Progenitor cell of endocrine pancreas (in vitro differentiated cells): ENCODE measurements around the gene NFAT5. TPM values are rescaled to one million over a fixed set of nuclear protein-coding genes. Genes with fewer than 3 reads are reported as not detected.

Experiments
- DNase-seq: peaks from one replicate; pipeline ENCODE4 v3.0.0; 2021; ENCODE audit warnings: low spot score; ENCODE audit not compliant: unreplicated experiment
- H3K27ac Mint-ChIP-seq: 2 replicates; pipeline ENCODE4 v1.8.0; 2021; ENCODE audit warnings: mild to moderate bottlenecking, moderate library complexity, mixed read lengths
- H3K27me3 Mint-ChIP-seq: 2 replicates; pipeline ENCODE4 v1.8.0; 2021; ENCODE audit warnings: mixed read lengths
- H3K36me3 Mint-ChIP-seq: 2 replicates; pipeline ENCODE4 v1.8.0; 2022; ENCODE audit warnings: mixed read lengths; ENCODE audit not compliant: insufficient read depth
- H3K4me1 Mint-ChIP-seq: 2 replicates; pipeline ENCODE4 v1.8.0; 2021; ENCODE audit warnings: low read depth, mixed read lengths
- H3K4me3 Mint-ChIP-seq: 2 replicates; pipeline ENCODE4 v1.8.0; 2021; ENCODE audit warnings: low read depth, mild to moderate bottlenecking, moderate library complexity, mixed read lengths
- H3K9me3 Mint-ChIP-seq: 2 replicates; pipeline ENCODE4 v1.8.0; 2021; ENCODE audit warnings: low read depth, mixed read lengths
- CTCF ChIP-seq: fragments of 200-600 bp; sonication (generic); IDR thresholded peaks from one replicate; pipeline ENCODE4 v1.5.0; 2021; ENCODE audit warnings: antibody characterized with exemption, mild to moderate bottlenecking; ENCODE audit not compliant: unreplicated experiment
- total RNA-seq: library from RNA; stranded (reverse); gene quantifications from 2 replicates; pipeline ENCODE4 v1.2.1, GENCODE V29; 2021

The NFAT5 gene
- total RNA-seq, 1 donor from 2014 or later, result 41.2 TPM

- no peaks in the 10 kb centered on the region for H3K9me3 Mint-ChIP-seq
- no peak overlapping the region for H3K27ac Mint-ChIP-seq
- DNase-seq, result no peak
- TF ChIP-seq CTCF, result no peak
- H3K4me1 Mint-ChIP-seq, result no peaks in the 10 kb centered on the region
- H3K36me3 Mint-ChIP-seq, result peaks cover 21% of the 10 kb centered on the region
- no peaks in the 10 kb centered on the region for H3K27me3 Mint-ChIP-seq
- no peak overlapping the region for H3K4me3 Mint-ChIP-seq
Observed at GRCh38 chr16:69741519-69741918, 175.8 kb downstream of the NFAT5 start.

GRCh38 chr16:69741951-69742904 lies 176.5 kb downstream of the NFAT5 start:
- no peak overlapping the region for H3K27ac Mint-ChIP-seq
- H3K4me1 Mint-ChIP-seq, result no peaks in the 10 kb centered on the region
- H3K27me3 Mint-ChIP-seq, result no peaks in the 10 kb centered on the region
- no peaks in the 10 kb centered on the region for H3K9me3 Mint-ChIP-seq
- no peak overlapping the region for H3K4me3 Mint-ChIP-seq
- no peak for DNase-seq
- H3K36me3 Mint-ChIP-seq, result peaks cover 21% of the 10 kb centered on the region
- TF ChIP-seq CTCF, result no peak

GRCh38 chr16:69744363-69745231 lies 178.8 kb downstream of the NFAT5 start:
- no peak for DNase-seq
- H3K27ac Mint-ChIP-seq, result no peak overlapping the region
- H3K4me1 Mint-ChIP-seq, result no peaks in the 10 kb centered on the region
- H3K27me3 Mint-ChIP-seq, result no peaks in the 10 kb centered on the region
- peaks cover 25% of the 10 kb centered on the region for H3K36me3 Mint-ChIP-seq
- H3K4me3 Mint-ChIP-seq, result no peak overlapping the region
- TF ChIP-seq CTCF, result no peak
- H3K9me3 Mint-ChIP-seq, result no peaks in the 10 kb centered on the region

GRCh38 chr16:69745232-69745612 lies 179.5 kb downstream of the NFAT5 start:
- no peaks in the 10 kb centered on the region for H3K9me3 Mint-ChIP-seq
- no peak for TF ChIP-seq CTCF
- no peaks in the 10 kb centered on the region for H3K27me3 Mint-ChIP-seq
- no peak overlapping the region for H3K4me3 Mint-ChIP-seq
- no peak overlapping the region for H3K27ac Mint-ChIP-seq
- no peaks in the 10 kb centered on the region for H3K4me1 Mint-ChIP-seq
- DNase-seq, result no peak
- H3K36me3 Mint-ChIP-seq, result peaks cover 25% of the 10 kb centered on the region

- no peaks in the 10 kb centered on the region for H3K27me3 Mint-ChIP-seq
- H3K36me3 Mint-ChIP-seq, result peaks cover 23% of the 10 kb centered on the region
Observed at GRCh38 chr16:69745959-69746358, 180.2 kb downstream of the NFAT5 start.

More at GRCh38 chr16:69745959-69746358, 180.2 kb downstream of the NFAT5 start:
- DNase-seq, result no peak
- Mint-ChIP-seq H3K9me3 (no peaks in the 10 kb centered on the region), H3K27ac (no peak overlapping the region), H3K4me1 (no peaks in the 10 kb centered on the region), H3K4me3 (no peak overlapping the region)
- no peak for TF ChIP-seq CTCF
